GM11168 (cell line): ENCODE results near the gene MEN1.

Experiments used
- in situ Hi-C: fragments of 300-500 bp; cut with MboI; formaldehyde crosslinking; loops from one replicate; pipeline ENCODE4 v1.12.0; 2022; ENCODE audit warnings: low sequenced_read_pairs; ENCODE audit not compliant: unreplicated experiment

Gene MEN1

GRCh38 chr11:64810271-64810890 lies at the start of gene MEN1:
Gene MEN1, minus strand, starts transcription at chr11:64810551. Its CDS starts 442 bp downstream, at chr11:64810109.
- in situ Hi-C loops = no loop called here

GRCh38 chr11:64859542-64860414 lies 49.4 kb upstream of the MEN1 start:
- in situ Hi-C loops = no loop called here

GRCh38 chr11:64858467-64859263 lies 48.3 kb upstream of the MEN1 start:
- in situ Hi-C loops = no loop called here

GRCh38 chr11:64857485-64857884 lies 47.1 kb upstream of the MEN1 start:
- in situ Hi-C loops = no loop called here

GRCh38 chr11:64856382-64857227 lies 46.3 kb upstream of the MEN1 start:
- in situ Hi-C loops = no loop called here

- in situ Hi-C loops = no loop called here
Observed at GRCh38 chr11:64855596-64856304, 45.4 kb upstream of the MEN1 start.

- in situ Hi-C loops = no loop called here
Observed at GRCh38 chr11:64854534-64855502, 44.5 kb upstream of the MEN1 start.

GRCh38 chr11:64854157-64854533 lies 43.8 kb upstream of the MEN1 start:
- in situ Hi-C loops = no loop called here

GRCh38 chr11:64853709-64854108 lies 43.4 kb upstream of the MEN1 start:
- in situ Hi-C loops = no loop called here

- in situ Hi-C loops = no loop called here
Observed at GRCh38 chr11:64852804-64853509, 42.6 kb upstream of the MEN1 start.

- in situ Hi-C loops = no loop called here
Observed at GRCh38 chr11:64851831-64852351, 41.5 kb upstream of the MEN1 start.

- in situ Hi-C loops = no loop called here
Observed at GRCh38 chr11:64850979-64851567, 40.7 kb upstream of the MEN1 start.

GRCh38 chr11:64849598-64850356 lies 39.4 kb upstream of the MEN1 start:
- in situ Hi-C loops = loop anchor here (5.0 kb wide), 1 partner anchor 43 kb away; no protein-coding TSS in a partner anchor

- in situ Hi-C loops = loop anchor here (5.0 kb wide), 1 partner anchor 43 kb away; no protein-coding TSS in a partner anchor
Observed at GRCh38 chr11:64848826-64849597, 38.7 kb upstream of the MEN1 start.

- in situ Hi-C loops = loop anchor here (5.0 kb wide), 1 partner anchor 44 kb away; no protein-coding TSS in a partner anchor
Observed at GRCh38 chr11:64848214-64848825, 38.0 kb upstream of the MEN1 start.
